Karpas-422 (cell line): ENCODE results near the gene HMX2. TPM values are rescaled to one million over a fixed set of nuclear protein-coding genes. Genes with fewer than 3 reads are reported as not detected.
A peak's percentile ranks its signal among the peaks of the same experiment; 100 is the strongest.

Experiments
- DNase-seq: peaks from one replicate; pipeline ENCODE4 v3.0.0-alpha.2; 2015
- H2AFZ ChIP-seq: fragments of 200-600 bp; sonication (generic); 2 replicates; pipeline ENCODE4 v1.6.1; 2014; ENCODE audit warnings: antibody characterized with exemption, low read length, mixed read lengths
- H3K27ac ChIP-seq: fragments of 200-600 bp; sonication (generic); 2 replicates; pipeline ENCODE4 v1.5.1; 2014; ENCODE audit warnings: mild to moderate bottlenecking, low read length, moderate library complexity
- H3K27me3 ChIP-seq: fragments of 200-600 bp; sonication (generic); 2 replicates; pipeline ENCODE4 v1.6.1; 2014; ENCODE audit warnings: low read length, mixed read lengths
- H3K36me3 ChIP-seq: fragments of 200-600 bp; sonication (generic); 2 replicates; pipeline ENCODE4 v1.6.1; 2014; ENCODE audit warnings: low read length, mixed read lengths; ENCODE audit not compliant: insufficient read depth
- H3K4me1 ChIP-seq: fragments of 200-600 bp; sonication (generic); 2 replicates; pipeline ENCODE4 v1.6.1; 2014; ENCODE audit warnings: mild to moderate bottlenecking, low read length, mixed read lengths
- H3K4me2 ChIP-seq: fragments of 200-600 bp; sonication (generic); 2 replicates; pipeline ENCODE4 v1.6.1; 2014; ENCODE audit warnings: low read length, low read depth, mild to moderate bottlenecking; ENCODE audit not compliant: poor library complexity, severe bottlenecking
- H3K4me3 ChIP-seq: fragments of 200-600 bp; sonication (generic); 2 replicates; pipeline ENCODE4 v1.5.1; 2014; ENCODE audit warnings: mild to moderate bottlenecking, antibody characterized with exemption, low read length, mixed read lengths
- H3K79me2 ChIP-seq: fragments of 200-600 bp; sonication (generic); 2 replicates; pipeline ENCODE4 v1.6.1; 2014; ENCODE audit warnings: mild to moderate bottlenecking, low read length, mixed read lengths
- H3K9ac ChIP-seq: fragments of 200-600 bp; sonication (generic); 2 replicates; pipeline ENCODE4 v1.6.0; 2014; ENCODE audit warnings: low read length
- H3K9me2 ChIP-seq: fragments of 200-600 bp; sonication (generic), shearing (Covaris generic); replicated peaks from 2 replicates; pipeline ENCODE4 v1.6.0; 2014; ENCODE audit warnings: mild to moderate bottlenecking, low read length, moderate library complexity; ENCODE audit not compliant: insufficient read depth
- H3K9me3 ChIP-seq: fragments of 300-700, 200-600 bp; sonication (generic); 2 replicates; pipeline ENCODE4 v1.6.1; 2014; ENCODE audit warnings: low read length, mixed read lengths
- H4K20me1 ChIP-seq: fragments of 200-600 bp; sonication (generic); 2 replicates; pipeline ENCODE4 v1.6.1; 2014; ENCODE audit warnings: mild to moderate bottlenecking, antibody characterized with exemption, low read length, low read depth; ENCODE audit not compliant: insufficient read depth
- total RNA-seq: library from RNA; depleted of rRNA; stranded (reverse); fragments of >200 nt; shearing (Covaris generic); gene quantifications from 2 replicates; pipeline ENCODE4 v1.2.3, GENCODE V29; 2014; ENCODE audit warnings: low replicate concordance

HMX2 gene
- total RNA-seq, 1 experiment from 2014 or later, result not detected

GRCh38 chr10:123126246-123126645 lies 21.7 kb upstream of the HMX2 start:
- DNase-seq, result no peak
- H4K20me1 ChIP-seq, result no peaks in the 10 kb centered on the region
- H3K4me3 ChIP-seq, result no peak overlapping the region
- H3K9ac ChIP-seq, result no peak overlapping the region
- H3K27me3 ChIP-seq, result no peaks in the 10 kb centered on the region
- H3K79me2 ChIP-seq, result no peaks in the 10 kb centered on the region
- no peaks in the 10 kb centered on the region for H3K9me3 ChIP-seq
- no peak overlapping the region for H3K27ac ChIP-seq
- H3K9me2 ChIP-seq, result no peaks in the 10 kb centered on the region
- no peak overlapping the region for H2AFZ ChIP-seq
- no peaks in the 10 kb centered on the region for H3K36me3 ChIP-seq
- no peaks in the 10 kb centered on the region for H3K4me1 ChIP-seq
- no peak overlapping the region for H3K4me2 ChIP-seq

GRCh38 chr10:123129618-123130271 lies 18.2 kb upstream of the HMX2 start:
- no peak overlapping the region for H3K9ac ChIP-seq
- no peaks in the 10 kb centered on the region for H3K36me3 ChIP-seq
- H4K20me1 ChIP-seq, result no peaks in the 10 kb centered on the region
- no peaks in the 10 kb centered on the region for H3K4me1 ChIP-seq
- H3K27me3 ChIP-seq, result no peaks in the 10 kb centered on the region
- no peaks in the 10 kb centered on the region for H3K9me2 ChIP-seq
- no peak overlapping the region for H2AFZ ChIP-seq
- H3K4me3 ChIP-seq, result no peak overlapping the region
- no peaks in the 10 kb centered on the region for H3K9me3 ChIP-seq
- DNase-seq, result no peak
- H3K27ac ChIP-seq, result no peak overlapping the region
- no peaks in the 10 kb centered on the region for H3K79me2 ChIP-seq
- no peak overlapping the region for H3K4me2 ChIP-seq

DNA sequence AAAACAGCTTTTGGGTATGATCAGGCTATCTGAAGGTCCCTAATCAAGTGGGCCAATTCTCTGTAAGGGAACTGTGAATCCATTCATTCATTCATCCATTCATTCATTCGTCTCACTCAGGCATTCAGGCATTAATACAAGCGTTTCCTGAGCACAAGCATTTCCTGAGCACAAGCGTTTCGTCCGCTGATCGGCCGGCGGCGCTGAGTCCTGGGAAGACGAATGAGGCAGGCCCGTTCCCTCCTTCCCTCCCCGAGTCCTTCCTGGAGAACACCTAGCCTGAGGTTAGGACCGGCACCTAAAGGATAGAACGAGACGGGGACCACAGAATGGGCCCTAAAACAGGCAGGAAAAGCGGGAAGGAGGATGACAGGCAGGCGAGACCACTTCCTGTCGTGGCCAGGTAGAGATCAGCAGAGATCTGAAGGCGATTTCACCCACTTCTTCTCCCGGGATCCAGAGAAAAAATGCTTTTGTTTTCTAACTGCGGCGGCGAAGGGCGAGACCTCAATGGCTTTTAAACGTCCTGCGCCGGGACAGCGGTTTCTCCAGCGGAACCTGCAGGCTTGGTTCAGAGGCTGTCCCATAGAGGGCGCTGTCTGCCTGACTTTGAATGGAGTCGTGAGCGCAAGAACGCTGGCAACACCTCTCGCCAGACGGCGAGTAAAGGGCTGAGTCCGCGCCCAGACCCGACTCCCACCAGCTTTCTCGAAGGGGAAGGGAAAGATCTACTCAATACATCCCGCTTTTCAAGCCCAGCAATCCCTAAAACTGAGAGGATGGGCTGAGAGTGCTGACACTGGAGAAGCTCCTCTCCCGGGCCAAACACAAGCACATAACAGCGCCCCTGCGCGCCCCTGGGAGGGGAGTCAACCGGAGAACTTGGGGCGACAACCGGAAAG lies 15.1 kb upstream of the HMX2 start:
- no peaks in the 10 kb centered on the region for H3K36me3 ChIP-seq
- no peaks in the 10 kb centered on the region for H3K9me3 ChIP-seq
- no peak overlapping the region for H3K4me2 ChIP-seq
- no peak overlapping the region for H3K9ac ChIP-seq
- H3K27ac ChIP-seq, result no peak overlapping the region
- H2AFZ ChIP-seq, result no peak overlapping the region
- no peaks in the 10 kb centered on the region for H3K9me2 ChIP-seq
- no peaks in the 10 kb centered on the region for H3K4me1 ChIP-seq
- no peak overlapping the region for H3K4me3 ChIP-seq
- no peaks in the 10 kb centered on the region for H3K79me2 ChIP-seq
- H4K20me1 ChIP-seq, result no peaks in the 10 kb centered on the region
- peak; percentile 86 for DNase-seq
- no peaks in the 10 kb centered on the region for H3K27me3 ChIP-seq

- DNase-seq, result no peak
- Histone ChIP-seq H3K79me2 (no peaks in the 10 kb centered on the region), H3K27me3 (no peaks in the 10 kb centered on the region), H3K27ac (no peak overlapping the region), H3K4me2 (no peak overlapping the region), H2AFZ (no peak overlapping the region), H3K9me3 (no peaks in the 10 kb centered on the region), H3K4me1 (no peaks in the 10 kb centered on the region), H3K9me2 (no peaks in the 10 kb centered on the region), H3K4me3 (no peak overlapping the region), H3K36me3 (no peaks in the 10 kb centered on the region), H3K9ac (no peak overlapping the region), H4K20me1 (no peaks in the 10 kb centered on the region)
These were observed 14.2 kb upstream of the HMX2 start for GRCh38 chr10:123133541-123134342.

DNA sequence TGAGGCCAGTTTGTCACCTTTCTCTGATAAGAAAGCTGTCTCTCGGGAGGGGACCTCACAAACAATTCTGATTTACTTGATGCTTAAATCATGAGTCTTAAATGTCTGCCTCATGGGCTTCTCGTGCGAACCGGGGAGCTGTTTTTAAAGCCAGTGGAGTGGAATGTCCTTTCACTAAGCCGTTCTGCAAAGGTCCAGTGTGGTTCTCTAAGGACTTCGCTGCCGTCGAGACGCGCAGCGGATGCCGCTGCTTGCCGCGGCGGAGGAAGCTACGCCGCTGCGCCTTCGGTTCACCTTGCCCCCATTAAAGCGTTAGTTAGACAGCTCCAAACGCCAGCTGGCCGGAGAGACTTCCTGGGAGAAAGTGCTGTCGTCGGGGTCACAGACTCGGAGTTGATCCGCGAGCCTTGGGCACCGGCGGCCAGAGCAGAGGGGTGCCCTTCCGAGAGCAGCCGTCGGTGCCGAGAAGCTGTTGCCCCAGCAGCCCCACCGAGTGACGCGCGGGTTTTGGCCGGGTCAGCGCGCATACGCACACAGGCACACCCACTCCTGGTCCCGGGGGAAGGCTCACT lies 13.5 kb upstream of the HMX2 start:
- no peaks in the 10 kb centered on the region for H3K9me2 ChIP-seq
- no peaks in the 10 kb centered on the region for H3K9me3 ChIP-seq
- H2AFZ ChIP-seq, result no peak overlapping the region
- no peak for DNase-seq
- no peaks in the 10 kb centered on the region for H4K20me1 ChIP-seq
- H3K79me2 ChIP-seq, result no peaks in the 10 kb centered on the region
- no peaks in the 10 kb centered on the region for H3K27me3 ChIP-seq
- H3K9ac ChIP-seq, result no peak overlapping the region
- H3K4me1 ChIP-seq, result no peaks in the 10 kb centered on the region
- no peak overlapping the region for H3K4me3 ChIP-seq
- no peak overlapping the region for H3K4me2 ChIP-seq
- no peak overlapping the region for H3K27ac ChIP-seq
- H3K36me3 ChIP-seq, result no peaks in the 10 kb centered on the region

- Histone ChIP-seq H3K9me3 (no peaks in the 10 kb centered on the region), H3K4me2 (no peak overlapping the region), H3K27ac (no peak overlapping the region), H3K79me2 (no peaks in the 10 kb centered on the region), H3K36me3 (no peaks in the 10 kb centered on the region), H3K9me2 (no peaks in the 10 kb centered on the region), H2AFZ (no peak overlapping the region), H3K4me3 (no peak overlapping the region), H3K4me1 (no peaks in the 10 kb centered on the region), H4K20me1 (no peaks in the 10 kb centered on the region), H3K9ac (no peak overlapping the region), H3K27me3 (no peaks in the 10 kb centered on the region)
- DNase-seq, result no peak
These were observed 13.0 kb upstream of the HMX2 start for GRCh38 chr10:123134915-123135414.

- H3K27ac ChIP-seq, result no peak within 1 kb of the TSS
- H3K27me3 ChIP-seq, result no peaks in the 10 kb centered on the region
- no peaks in the 10 kb centered on the region for H3K79me2 ChIP-seq
- no peaks in the 10 kb centered on the region for H3K36me3 ChIP-seq
- no peak within 1 kb of the TSS for H3K9ac ChIP-seq
- no peaks in the 10 kb centered on the region for H4K20me1 ChIP-seq
- H3K9me2 ChIP-seq, result no peaks in the 10 kb centered on the region
- no peak within 1 kb of the TSS for H3K4me3 ChIP-seq
- H3K4me1 ChIP-seq, result no peaks in the 10 kb centered on the region
- no peak within 1 kb of the TSS for H3K4me2 ChIP-seq
- H3K9me3 ChIP-seq, result no peaks in the 10 kb centered on the region
- no peak within 1 kb of the TSS for H2AFZ ChIP-seq
- DNase-seq, result no peak
These were observed 12.4 kb upstream of the HMX2 start, which contains the start of gene HMX3 for GRCh38 chr10:123135415-123136141. HMX3 (plus strand) TSS chr10:123135970; CDS start chr10:123136051, 81 bp downstream.
